DOHH2 (cell line): ENCODE data around the gene COL23A1.

Experiments
- H3F3A ChIP-seq: fragments of 200-600 bp; sonication (generic), shearing (Covaris generic); 2 replicates; pipeline ENCODE4 v1.6.0; 2016; ENCODE audit warnings: antibody characterized with exemption, mild to moderate bottlenecking; ENCODE audit not compliant: control insufficient read depth, insufficient read depth
- H3K27ac ChIP-seq: fragments of 200-600 bp; sonication (generic); 2 replicates; pipeline ENCODE4 v1.5.1; 2014; ENCODE audit warnings: low read depth, mild to moderate bottlenecking, low read length, moderate library complexity
- H3K27me3 ChIP-seq: fragments of 200-600 bp; sonication (generic); 2 replicates; pipeline ENCODE4 v1.6.1; 2014; ENCODE audit warnings: mild to moderate bottlenecking, low read length, mixed read lengths; ENCODE audit not compliant: control insufficient read depth
- H3K36me3 ChIP-seq: fragments of 200-600 bp; sonication (generic); 2 replicates; pipeline ENCODE4 v1.6.1; 2014; ENCODE audit warnings: mild to moderate bottlenecking, low read length, moderate library complexity, mixed read lengths; ENCODE audit not compliant: control insufficient read depth
- H3K4me1 ChIP-seq: fragments of 200-600 bp; sonication (generic); 2 replicates; pipeline ENCODE4 v1.6.1; 2014; ENCODE audit warnings: mild to moderate bottlenecking, low read length, mixed read lengths; ENCODE audit not compliant: control insufficient read depth
- H3K4me2 ChIP-seq: fragments of 200-600 bp; sonication (generic); 2 replicates; pipeline ENCODE4 v1.6.0; 2014; ENCODE audit warnings: mild to moderate bottlenecking, low read length, moderate library complexity
- H3K4me3 ChIP-seq: fragments of 200-600 bp; sonication (generic); 2 replicates; pipeline ENCODE4 v1.5.1; 2014; ENCODE audit warnings: mild to moderate bottlenecking, low read length, mixed read lengths
- H3K79me2 ChIP-seq: fragments of 200-600 bp; sonication (generic); 2 replicates; pipeline ENCODE4 v1.6.1; 2014; ENCODE audit warnings: mild to moderate bottlenecking, low read length, mixed read lengths; ENCODE audit not compliant: control insufficient read depth
- H3K9me2 ChIP-seq: fragments of 200-600 bp; sonication (generic); replicated peaks from 2 replicates; pipeline ENCODE4 v1.6.1; 2014; ENCODE audit warnings: mild to moderate bottlenecking, low read length, mixed read lengths; ENCODE audit not compliant: control insufficient read depth
- H3K9me3 ChIP-seq: fragments of 200-600 bp; sonication (generic); 2 replicates; pipeline ENCODE4 v1.6.1; 2014; ENCODE audit warnings: antibody characterized with exemption, low read length, mixed read lengths; ENCODE audit not compliant: control insufficient read depth, insufficient read depth
- H4K20me1 ChIP-seq: fragments of 200-600 bp; sonication (generic); 2 replicates; pipeline ENCODE4 v1.6.0; 2014; ENCODE audit warnings: low read depth, mild to moderate bottlenecking, antibody characterized with exemption, low read length, moderate library complexity; ENCODE audit not compliant: control insufficient read depth, insufficient read depth
- CTCF ChIP-seq: fragments of 200-600 bp; sonication (generic); IDR thresholded peaks from one replicate; pipeline ENCODE4 v1.5.1; 2014; ENCODE audit warnings: antibody characterized with exemption, mild to moderate bottlenecking, low read depth, low read length; ENCODE audit not compliant: poor library complexity, severe bottlenecking
- EZH2phosphoT487 ChIP-seq: fragments of 200-600 bp; sonication (generic); IDR thresholded peaks from 2 replicates; pipeline ENCODE4 v1.6.1; 2017; ENCODE audit warnings: borderline replicate concordance, mild to moderate bottlenecking, antibody characterized with exemption, low read length, moderate library complexity, mixed read lengths

The COL23A1 gene

GRCh38 chr5:178332210-178332641 lies 258.0 kb downstream of the COL23A1 start:
- Histone ChIP-seq H4K20me1 (no peaks in the 10 kb centered on the region), H3K4me3 (no peak overlapping the region), H3K9me2 (no peaks in the 10 kb centered on the region), H3F3A (no peaks in the 10 kb centered on the region), H3K4me1 (peaks cover 23% of the 10 kb centered on the region), H3K36me3 (no peaks in the 10 kb centered on the region), H3K79me2 (no peaks in the 10 kb centered on the region), H3K9me3 (no peaks in the 10 kb centered on the region), H3K27me3 (no peaks in the 10 kb centered on the region), H3K27ac (no peak overlapping the region), H3K4me2 (no peak overlapping the region)
- TF ChIP-seq EZH2phosphoT487 (no peak), CTCF (no peak)

- H3K4me2 ChIP-seq, result no peak overlapping the region
- TF ChIP-seq EZH2phosphoT487 (no peak), CTCF (no peak)
- no peaks in the 10 kb centered on the region for H3K79me2 ChIP-seq
Observed at GRCh38 chr5:178331491-178331996, 258.6 kb downstream of the COL23A1 start.

GRCh38 chr5:178330791-178331404 lies 259.3 kb downstream of the COL23A1 start:
- no peaks in the 10 kb centered on the region for H3F3A ChIP-seq
- no peaks in the 10 kb centered on the region for H3K79me2 ChIP-seq
- H3K9me3 ChIP-seq, result no peaks in the 10 kb centered on the region
- no peak overlapping the region for H3K4me3 ChIP-seq
- no peak overlapping the region for H3K27ac ChIP-seq
- no peaks in the 10 kb centered on the region for H3K27me3 ChIP-seq
- H3K9me2 ChIP-seq, result no peaks in the 10 kb centered on the region
- no peak overlapping the region for H3K4me2 ChIP-seq
- H3K4me1 ChIP-seq, result peaks cover 23% of the 10 kb centered on the region
- no peak for TF ChIP-seq CTCF
- no peak for TF ChIP-seq EZH2phosphoT487
- no peaks in the 10 kb centered on the region for H3K36me3 ChIP-seq
- no peaks in the 10 kb centered on the region for H4K20me1 ChIP-seq

More at GRCh38 chr5:178331491-178331996, 258.6 kb downstream of the COL23A1 start:
- Histone ChIP-seq H3K9me3 (no peaks in the 10 kb centered on the region), H3K4me1 (peaks cover 23% of the 10 kb centered on the region), H3K9me2 (no peaks in the 10 kb centered on the region), H3K36me3 (no peaks in the 10 kb centered on the region), H3K27ac (no peak overlapping the region), H4K20me1 (no peaks in the 10 kb centered on the region), H3K4me3 (no peak overlapping the region), H3K27me3 (no peaks in the 10 kb centered on the region), H3F3A (no peaks in the 10 kb centered on the region)
